Astrocyte of the cerebellum (primary cell): ENCODE data around the gene DOC2B.

ENCODE experiments used
- DNase-seq: peaks from one replicate; pipeline ENCODE4 v3.0.0-alpha.2; 2011; ENCODE audit warnings: low read depth
- H3K4me3 ChIP-seq: 2 replicates; pipeline ENCODE4 v1.5.1; 2011; ENCODE audit warnings: mild to moderate bottlenecking, low read depth, low read length, moderate library complexity
- CTCF ChIP-seq: IDR thresholded peaks from 2 replicates; pipeline ENCODE4 v1.5.1; 2012; ENCODE audit warnings: low read length, low read depth, moderate library complexity, mild to moderate bottlenecking; ENCODE audit errors: missing control alignments
- in situ Hi-C: cut with HindIII; loops from 2 replicates; pipeline ENCODE4 v1.10.0; 2017; ENCODE audit warnings: low sequenced_read_pairs

Gene DOC2B

GRCh38 chr17:155576-155975 is 25.9 kb downstream of the DOC2B start:
- DNase-seq = no peak
- H3K4me3 ChIP-seq = no peak overlapping the region
- in situ Hi-C loops = no loop called here
- TF ChIP-seq CTCF = no peak

- DNase-seq = no peak
- TF ChIP-seq CTCF = no peak
- in situ Hi-C loops = no loop called here
- H3K4me3 ChIP-seq = no peak overlapping the region
Measured at GRCh38 chr17:153851-154250, 27.6 kb downstream of the DOC2B start.

DNA sequence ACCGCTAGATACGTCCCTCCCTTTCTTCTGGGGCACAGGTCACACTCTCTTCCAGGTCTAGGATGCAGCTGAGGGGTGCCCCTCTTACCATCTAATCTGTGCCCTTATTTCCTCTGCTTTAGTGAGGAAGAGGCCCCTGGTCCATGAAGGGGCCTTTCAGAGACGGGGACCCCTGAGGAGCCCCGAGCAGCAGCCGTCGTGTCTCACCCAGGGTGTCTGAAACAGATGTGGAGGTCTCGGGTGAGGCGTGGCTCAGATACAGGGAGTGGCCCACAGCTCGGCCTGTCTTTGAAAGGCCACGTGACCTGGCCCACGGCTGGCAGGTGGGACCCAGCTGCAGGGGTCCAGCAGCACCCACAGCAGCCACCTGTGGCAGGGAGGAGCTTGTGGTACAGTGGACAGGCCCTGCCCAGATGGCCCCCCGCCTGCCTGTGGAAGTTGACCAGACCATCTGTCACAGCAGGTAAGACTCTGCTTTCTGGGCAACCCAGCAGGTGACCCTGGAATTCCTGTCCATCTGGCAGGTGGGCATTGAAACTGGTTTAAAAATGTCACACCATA is 28.5 kb downstream of the DOC2B start:
- no peak for DNase-seq
- in situ Hi-C loops = no loop called here
- TF ChIP-seq CTCF = no peak

GRCh38 chr17:151886-152859 is 29.3 kb downstream of the DOC2B start:
- no peak for DNase-seq
- no peak for TF ChIP-seq CTCF
- in situ Hi-C loops = no loop called here
- H3K4me3 ChIP-seq = no peak overlapping the region

More for the DNA sequence above, 28.5 kb downstream of the DOC2B start:
- H3K4me3 ChIP-seq = no peak overlapping the region

GRCh38 chr17:151004-151403 is 30.4 kb downstream of the DOC2B start:
- DNase-seq = no peak
- H3K4me3 ChIP-seq = no peak overlapping the region
- no peak for TF ChIP-seq CTCF
- in situ Hi-C loops = no loop called here

DNA sequence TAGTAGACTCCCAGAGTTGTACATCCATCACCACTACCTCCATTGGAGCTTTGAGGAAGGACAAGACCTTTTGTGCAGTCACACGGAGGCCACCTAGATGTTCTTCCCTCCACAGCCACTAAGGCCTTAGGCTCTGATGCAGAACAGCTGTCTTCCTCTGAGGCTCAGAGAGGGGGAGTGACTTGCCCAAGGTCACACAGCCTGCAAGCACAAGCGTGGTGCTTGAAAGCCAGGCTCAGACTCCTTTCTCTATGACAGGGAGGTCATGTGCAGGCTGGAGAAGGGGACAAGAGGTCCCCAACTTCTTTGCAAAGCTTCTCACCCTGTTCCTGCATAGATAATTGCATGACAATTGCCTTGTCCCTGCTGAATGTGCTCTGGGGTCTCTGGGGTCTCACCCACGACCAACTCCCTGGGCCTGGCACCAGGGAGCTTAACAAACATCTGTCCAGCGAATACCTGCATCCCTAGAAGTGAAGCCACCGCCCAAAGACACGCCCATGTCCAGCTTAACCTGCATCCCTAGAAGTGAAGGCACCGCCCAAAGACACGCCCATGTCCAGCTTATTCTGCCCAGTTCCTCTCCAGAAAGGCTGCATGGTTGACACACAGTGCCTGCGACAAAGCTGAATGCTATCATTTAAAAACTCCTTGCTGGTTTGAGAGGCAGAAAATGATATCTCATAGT is 31.4 kb downstream of the DOC2B start:
- in situ Hi-C loops = no loop called here
- H3K4me3 ChIP-seq = no peak overlapping the region
- no peak for DNase-seq
- TF ChIP-seq CTCF = no peak
